SK-N-SH (cell line): ENCODE data around the gene FAM124A. TPM values are rescaled to one million over a fixed set of nuclear protein-coding genes. Genes with fewer than 3 reads are reported as not detected.

ENCODE experiments used
- CTCF ChIA-PET: fragments of 300-600, 350-600 bp; formaldehyde crosslinking; extraction: SDS; loops from one replicate; lab custom pipeline; 2021; lab: Yijun Ruan, JAX
- POLR2A ChIA-PET: fragments of 350-600 bp; sonication (Branson Sonifier 250); formaldehyde crosslinking; extraction: SDS; loops from one replicate; lab custom pipeline; 2020; ENCODE audit warnings: antibody characterized with exemption, inconsistent platforms; lab: Yijun Ruan, JAX
- DNase-seq: peaks from one replicate; pipeline ENCODE4 v3.0.0; 2012
- H2AFZ ChIP-seq: fragments of 200-600 bp; sonication (generic); 2 replicates; pipeline ENCODE4 v1.8.1; 2016; ENCODE audit warnings: antibody characterized with exemption, mild to moderate bottlenecking, low read depth
- H3F3A ChIP-seq: fragments of 200-600 bp; sonication (generic); replicated peaks from 2 replicates; pipeline ENCODE3; 2016; ENCODE audit warnings: antibody characterized with exemption, mild to moderate bottlenecking; ENCODE audit not compliant: insufficient read depth
- H3K27ac ChIP-seq, 2 experiments: fragments of 200-500 bp in 1 of 2; fragments of 200-600 bp in 1 of 2; sonication (Bioruptor generic) in 1 of 2; sonication (generic), shearing (Covaris generic) in 1 of 2; 2 replicates each; pipeline versions ENCODE4 v1.5.1 to v1.6.1; 2014 to 2016; ENCODE audit warnings: low read depth in 2 of 2, inconsistent platforms in 1 of 2, low read length in 1 of 2, mild to moderate bottlenecking in 1 of 2, mixed read lengths in 1 of 2
- H3K27me3 ChIP-seq: fragments of 200-600 bp; sonication (generic), shearing (Covaris generic); 2 replicates; pipeline ENCODE4 v1.6.1; 2016; ENCODE audit warnings: mixed run types; ENCODE audit not compliant: insufficient read depth
- H3K36me3 ChIP-seq, 2 experiments: fragments of 200-500 bp in 1 of 2; fragments of 200-600 bp in 1 of 2; sonication (Bioruptor generic) in 1 of 2; sonication (generic) in 1 of 2; replicated peaks in 1 of 2; 2 replicates each; pipeline versions ENCODE3 to v1.5.1; 2014 to 2016; ENCODE audit warnings: low read length in 1 of 2, mild to moderate bottlenecking in 1 of 2; ENCODE audit not compliant: insufficient read depth in 2 of 2, control insufficient read depth in 1 of 2
- H3K4me1 ChIP-seq, 2 experiments: fragments of 200-500 bp in 1 of 2; fragments of 200-600 bp in 1 of 2; sonication (Bioruptor generic) in 1 of 2; sonication (generic), shearing (Covaris generic) in 1 of 2; 2 replicates each; pipeline versions ENCODE4 v1.5.1 to v1.6.1; 2014 to 2016; ENCODE audit warnings: low read depth in 1 of 2, low read length in 1 of 2, mixed run types in 1 of 2; ENCODE audit not compliant: insufficient read depth in 2 of 2, control insufficient read depth in 1 of 2
- H3K4me2 ChIP-seq: fragments of 200-600 bp; sonication (generic), shearing (Covaris generic); 2 replicates; pipeline ENCODE4 v1.6.1; 2017; ENCODE audit warnings: mixed run types
- H3K4me3 ChIP-seq, 2 experiments: fragments of 200-500 bp in 1 of 2; fragments of 200-600 bp in 1 of 2; sonication (Bioruptor generic) in 1 of 2; sonication (generic), shearing (Covaris generic) in 1 of 2; 2 replicates each; pipeline versions ENCODE4 v1.5.1 to v1.8.1; 2014 to 2016; ENCODE audit warnings: low read depth in 2 of 2, inconsistent platforms in 1 of 2, low read length in 1 of 2, mild to moderate bottlenecking in 1 of 2, mixed read lengths in 1 of 2, moderate library complexity in 1 of 2
- H3K79me2 ChIP-seq: fragments of 200-600 bp; sonication (generic); 2 replicates; pipeline ENCODE4 v1.8.1; 2017; ENCODE audit warnings: mild to moderate bottlenecking; ENCODE audit not compliant: insufficient read depth
- H3K9ac ChIP-seq: fragments of 200-600 bp; sonication (generic); 2 replicates; pipeline ENCODE4 v1.6.1; 2017; ENCODE audit warnings: mixed run types
- H3K9me2 ChIP-seq: fragments of 200-600 bp; sonication (generic); 2 replicates; pipeline ENCODE4 v1.6.1; 2017; ENCODE audit warnings: mixed run types
- H3K9me3 ChIP-seq: fragments of 200-600 bp; sonication (generic); 2 replicates; pipeline ENCODE4 v1.6.1; 2017; ENCODE audit warnings: mixed run types, mild to moderate bottlenecking, moderate library complexity
- H4K20me1 ChIP-seq: fragments of 200-600 bp; sonication (generic); 2 replicates; pipeline ENCODE4 v1.6.1; 2017; ENCODE audit warnings: mild to moderate bottlenecking, mixed run types; ENCODE audit not compliant: insufficient read depth
- ELF1 ChIP-seq: IDR thresholded peaks from 2 replicates; pipeline ENCODE4 v1.4.0; 2012
- EP300 ChIP-seq, 2 experiments: IDR thresholded peaks; 2 replicates each; pipeline versions ENCODE4 v1.4.0 to v1.6.1; 2012; ENCODE audit warnings: borderline replicate concordance in 1 of 2, low read depth in 1 of 2, low read length in 1 of 2
- GATA2 ChIP-seq: sonication (generic); formaldehyde crosslinking; IDR thresholded peaks from 2 replicates; pipeline ENCODE4 v1.5.0; 2020; ENCODE audit warnings: mild to moderate bottlenecking, missing genetic modification reagents
- MXI1 ChIP-seq: IDR thresholded peaks from 2 replicates; pipeline ENCODE4 v1.6.1; 2012; ENCODE audit warnings: mild to moderate bottlenecking, low read depth, low read length, improper control_type of control experiment
- POLR2AphosphoS5 ChIP-seq: IDR thresholded peaks from 2 replicates; pipeline ENCODE4 v1.6.1; 2012; ENCODE audit warnings: low read depth, low read length
- RXRA ChIP-seq: IDR thresholded peaks from 2 replicates; pipeline ENCODE4 v1.4.0; 2012; ENCODE audit warnings: low read depth, mild to moderate bottlenecking, borderline replicate concordance
- SIN3A ChIP-seq: IDR thresholded peaks from 2 replicates; pipeline ENCODE4 v1.6.1; 2012; ENCODE audit warnings: low read depth, mild to moderate bottlenecking, low read length, moderate library complexity, borderline replicate concordance
- SMC3 ChIP-seq: IDR thresholded peaks from 2 replicates; pipeline ENCODE4 v1.6.1; 2012; ENCODE audit warnings: low read depth, low read length, improper control_type of control experiment
- TEAD4 ChIP-seq: IDR thresholded peaks from 2 replicates; pipeline ENCODE4 v1.4.0; 2012; ENCODE audit warnings: mild to moderate bottlenecking, borderline replicate concordance; ENCODE audit not compliant: insufficient read depth
- YY1 ChIP-seq: IDR thresholded peaks from 2 replicates; pipeline ENCODE4 v1.4.0; 2012; ENCODE audit warnings: low read depth, mild to moderate bottlenecking
- WGBS: methylation state at CpG from one replicate; pipeline ENCODE4 v1.1.6; 2017; ENCODE audit warnings: low lambda C conversion rate; 5-methylcytosine and 5-hydroxymethylcytosine counted together
- polyA plus RNA-seq, 3 experiments: library from polyadenylated mRNA; depleted of rRNA; stranded (reverse); fragments of >200 nt; gene quantifications; 2 replicates each; pipeline ENCODE4 v1.2.3, GENCODE V29; 2012
- TF ChIP-seq, protein P1 (sequence below): IDR thresholded peaks from 2 replicates; pipeline ENCODE4 v1.4.0; 2012; ENCODE audit warnings: low read depth
- TF ChIP-seq, protein P2 (sequence below): IDR thresholded peaks from 2 replicates; pipeline ENCODE4; 2012
- TF ChIP-seq, protein P3 (sequence below): IDR thresholded peaks from 2 replicates; pipeline ENCODE4 v1.6.1; 2012; ENCODE audit warnings: mild to moderate bottlenecking, low read depth, low read length, moderate library complexity
- TF ChIP-seq, protein P4 (sequence below): IDR thresholded peaks from 2 replicates; pipeline ENCODE4 v1.4.0; 2012; ENCODE audit warnings: low read depth, borderline replicate concordance

FAM124A gene
- polyA plus RNA-seq, 1 of the 3 experiments (the other 2 are of a cell fraction), result 1.5 TPM

DNA sequence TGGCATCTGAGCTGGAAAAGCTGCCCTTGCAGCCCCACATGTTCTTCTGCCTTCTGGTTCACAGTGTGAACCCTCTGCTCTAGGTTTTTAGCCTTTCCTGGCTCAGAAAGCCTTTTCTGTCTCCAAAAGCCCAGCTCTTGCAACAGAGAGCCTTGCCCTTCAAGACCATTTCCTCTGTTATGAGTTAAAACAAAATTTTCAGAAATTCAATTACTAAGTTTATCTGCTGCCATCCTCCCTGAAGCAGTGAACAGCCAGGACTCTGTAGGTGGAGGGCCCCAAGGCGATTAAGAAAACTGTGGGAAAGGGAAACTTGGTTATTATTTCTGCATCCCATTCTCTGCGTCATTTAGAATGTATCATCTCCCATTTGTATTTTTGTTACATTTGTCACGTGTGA is 18.8 kb downstream of the FAM124A start:
- H3K9ac ChIP-seq, result no peak overlapping the region
- no peak overlapping the region for H3K27ac ChIP-seq
- peaks cover 4% of the 10 kb centered on the region for H3F3A ChIP-seq
- H3K4me2 ChIP-seq, result no peak overlapping the region
- H3K9me3 ChIP-seq, result no peaks in the 10 kb centered on the region
- peaks cover 0 to 21% of the 10 kb centered on the region in 2 experiments; a peak in 2 of 4 replicates for H3K4me1 ChIP-seq
- no peak overlapping the region for H2AFZ ChIP-seq
- H3K9me2 ChIP-seq, result no peaks in the 10 kb centered on the region
- CTCF ChIA-PET, result interaction anchor here (1.3 to 3.4 kb wide), 4 partner anchors 9 to 46 kb away, joined by 3 to 13 read pairs (median 6); no protein-coding TSS in a partner anchor
- no peak for TF ChIP-seq POLR2AphosphoS5
- TF ChIP-seq EP300 (IDR thresholded peaks at IDR 0.05; ENCODE audit: borderline replicate concordance in 1 of 2, low read depth in 1 of 2, low read length in 1 of 2), result peak in 1 of 2 experiments; percentile 30; a peak in 1 of 4 replicates
- no peaks in the 10 kb centered on the region for H3K79me2 ChIP-seq
- no peaks in the 10 kb centered on the region for H3K27me3 ChIP-seq
- POLR2A ChIA-PET, result no interaction called here
- H3K4me3 ChIP-seq, result no peak overlapping the region
- H3K36me3 ChIP-seq, result no peaks in the 10 kb centered on the region
- no peaks in the 10 kb centered on the region for H4K20me1 ChIP-seq
- DNase-seq, result no peak
- 85% methylated on average over 3 of the region's 3 CpGs for WGBS

DNA sequence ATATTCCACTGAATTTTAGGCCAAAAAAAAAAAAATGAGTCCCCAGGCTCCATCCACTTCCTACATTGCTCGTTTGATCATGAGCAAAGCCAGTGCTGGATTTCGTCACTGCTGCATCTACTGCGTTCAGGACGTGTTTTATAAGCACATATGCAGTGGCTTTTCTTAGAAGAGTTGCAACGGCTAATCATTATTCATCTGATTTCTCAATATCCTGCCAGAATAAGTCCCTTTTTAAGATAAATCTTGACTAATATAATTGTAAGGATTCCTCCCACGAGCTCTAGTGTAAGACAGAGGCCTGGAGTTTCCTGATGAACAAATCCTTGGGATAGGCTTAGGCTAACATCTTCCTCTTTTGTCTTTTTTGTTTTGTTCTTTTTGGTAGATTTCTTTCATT is 19.5 kb downstream of the FAM124A start:
- POLR2A ChIA-PET, result no interaction called here
- no peak for DNase-seq
- H4K20me1 ChIP-seq, result no peaks in the 10 kb centered on the region
- CTCF ChIA-PET, result interaction anchor here (1.3 to 1.9 kb wide), 2 partner anchors 8 to 45 kb away, joined by 3 to 7 read pairs; no protein-coding TSS in a partner anchor
- peaks cover 4% of the 10 kb centered on the region for H3F3A ChIP-seq
- H3K79me2 ChIP-seq, result no peaks in the 10 kb centered on the region
- no peak overlapping the region for H3K4me3 ChIP-seq
- H3K27ac ChIP-seq, result no peak overlapping the region
- H3K27me3 ChIP-seq, result no peaks in the 10 kb centered on the region
- no peaks in the 10 kb centered on the region for H3K9me3 ChIP-seq
- no peaks in the 10 kb centered on the region for H3K9me2 ChIP-seq
- H3K36me3 ChIP-seq, result no peaks in the 10 kb centered on the region
- TF ChIP-seq TEAD4, result no peak
- TF ChIP-seq, protein P1, sequence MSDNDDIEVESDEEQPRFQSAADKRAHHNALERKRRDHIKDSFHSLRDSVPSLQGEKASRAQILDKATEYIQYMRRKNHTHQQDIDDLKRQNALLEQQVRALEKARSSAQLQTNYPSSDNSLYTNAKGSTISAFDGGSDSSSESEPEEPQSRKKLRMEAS, result no peak
- TF ChIP-seq SIN3A, result no peak
- TF ChIP-seq ELF1, result no peak
- no peak for TF ChIP-seq SMC3
- TF ChIP-seq, protein P2, sequence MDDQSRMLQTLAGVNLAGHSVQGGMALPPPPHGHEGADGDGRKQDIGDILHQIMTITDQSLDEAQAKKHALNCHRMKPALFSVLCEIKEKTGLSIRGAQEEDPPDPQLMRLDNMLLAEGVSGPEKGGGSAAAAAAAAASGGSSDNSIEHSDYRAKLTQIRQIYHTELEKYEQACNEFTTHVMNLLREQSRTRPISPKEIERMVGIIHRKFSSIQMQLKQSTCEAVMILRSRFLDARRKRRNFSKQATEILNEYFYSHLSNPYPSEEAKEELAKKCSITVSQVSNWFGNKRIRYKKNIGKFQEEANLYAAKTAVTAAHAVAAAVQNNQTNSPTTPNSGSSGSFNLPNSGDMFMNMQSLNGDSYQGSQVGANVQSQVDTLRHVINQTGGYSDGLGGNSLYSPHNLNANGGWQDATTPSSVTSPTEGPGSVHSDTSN, result no peak
- H3K4me2 ChIP-seq, result no peak overlapping the region
- no peak overlapping the region for H2AFZ ChIP-seq
- H3K4me1 ChIP-seq, result peaks cover 0 to 28% of the 10 kb centered on the region in 2 experiments; a peak in 2 of 4 replicates
- H3K9ac ChIP-seq, result no peak overlapping the region
- 61% methylated on average over 6 of the region's 6 CpGs for WGBS

DNA sequence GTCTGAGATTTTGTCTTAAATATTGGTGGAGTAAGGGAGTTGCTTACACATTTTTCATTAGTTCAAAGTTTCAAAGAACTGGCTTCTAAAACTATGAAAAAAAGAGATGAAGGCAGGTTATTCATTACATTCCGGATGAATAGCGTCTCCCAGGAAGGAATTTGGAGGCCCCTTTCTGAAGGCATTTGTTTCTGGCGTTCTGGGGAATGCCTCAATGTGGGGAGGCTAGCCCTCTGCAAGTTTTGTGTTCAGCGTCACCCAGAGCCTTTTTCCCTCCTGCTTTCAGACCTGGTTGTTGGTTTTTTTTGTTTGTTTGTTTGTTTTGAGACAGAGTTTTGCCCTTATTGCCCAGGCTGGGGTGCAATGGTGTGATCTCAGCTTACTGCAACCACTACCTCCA is 21.0 kb downstream of the FAM124A start:
- no peaks in the 10 kb centered on the region for H3K79me2 ChIP-seq
- H3K4me1 ChIP-seq, result peaks cover 0 to 37% of the 10 kb centered on the region in 2 experiments; a peak in 2 of 4 replicates
- CTCF ChIA-PET, result interaction anchor here (6.2 kb wide), 1 partner anchor 43 kb away, joined by 31 read pairs; no protein-coding TSS in a partner anchor
- H3K9me3 ChIP-seq, result no peaks in the 10 kb centered on the region
- peaks cover 4% of the 10 kb centered on the region for H3F3A ChIP-seq
- no peak for DNase-seq
- no peak overlapping the region for H3K4me3 ChIP-seq
- no peak overlapping the region for H3K9ac ChIP-seq
- H2AFZ ChIP-seq, result no peak overlapping the region
- no peak overlapping the region for H3K4me2 ChIP-seq
- H3K9me2 ChIP-seq, result no peaks in the 10 kb centered on the region
- no peaks in the 10 kb centered on the region for H3K27me3 ChIP-seq
- no peak overlapping the region for H3K27ac ChIP-seq
- no peaks in the 10 kb centered on the region for H3K36me3 ChIP-seq
- POLR2A ChIA-PET, result interaction anchor here (0.6 kb wide), 1 partner anchor 10 kb away, joined by 4 read pairs; no protein-coding TSS in a partner anchor
- WGBS, result 94% methylated on average over 4 of the region's 4 CpGs
- no peaks in the 10 kb centered on the region for H4K20me1 ChIP-seq
- TF ChIP-seq RXRA, result no peak
- TF ChIP-seq, protein P3, sequence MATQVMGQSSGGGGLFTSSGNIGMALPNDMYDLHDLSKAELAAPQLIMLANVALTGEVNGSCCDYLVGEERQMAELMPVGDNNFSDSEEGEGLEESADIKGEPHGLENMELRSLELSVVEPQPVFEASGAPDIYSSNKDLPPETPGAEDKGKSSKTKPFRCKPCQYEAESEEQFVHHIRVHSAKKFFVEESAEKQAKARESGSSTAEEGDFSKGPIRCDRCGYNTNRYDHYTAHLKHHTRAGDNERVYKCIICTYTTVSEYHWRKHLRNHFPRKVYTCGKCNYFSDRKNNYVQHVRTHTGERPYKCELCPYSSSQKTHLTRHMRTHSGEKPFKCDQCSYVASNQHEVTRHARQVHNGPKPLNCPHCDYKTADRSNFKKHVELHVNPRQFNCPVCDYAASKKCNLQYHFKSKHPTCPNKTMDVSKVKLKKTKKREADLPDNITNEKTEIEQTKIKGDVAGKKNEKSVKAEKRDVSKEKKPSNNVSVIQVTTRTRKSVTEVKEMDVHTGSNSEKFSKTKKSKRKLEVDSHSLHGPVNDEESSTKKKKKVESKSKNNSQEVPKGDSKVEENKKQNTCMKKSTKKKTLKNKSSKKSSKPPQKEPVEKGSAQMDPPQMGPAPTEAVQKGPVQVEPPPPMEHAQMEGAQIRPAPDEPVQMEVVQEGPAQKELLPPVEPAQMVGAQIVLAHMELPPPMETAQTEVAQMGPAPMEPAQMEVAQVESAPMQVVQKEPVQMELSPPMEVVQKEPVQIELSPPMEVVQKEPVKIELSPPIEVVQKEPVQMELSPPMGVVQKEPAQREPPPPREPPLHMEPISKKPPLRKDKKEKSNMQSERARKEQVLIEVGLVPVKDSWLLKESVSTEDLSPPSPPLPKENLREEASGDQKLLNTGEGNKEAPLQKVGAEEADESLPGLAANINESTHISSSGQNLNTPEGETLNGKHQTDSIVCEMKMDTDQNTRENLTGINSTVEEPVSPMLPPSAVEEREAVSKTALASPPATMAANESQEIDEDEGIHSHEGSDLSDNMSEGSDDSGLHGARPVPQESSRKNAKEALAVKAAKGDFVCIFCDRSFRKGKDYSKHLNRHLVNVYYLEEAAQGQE, result no peak
- TF ChIP-seq ELF1, result no peak
- TF ChIP-seq EP300 (IDR thresholded peaks at IDR 0.05; ENCODE audit: borderline replicate concordance in 1 of 2, low read depth in 1 of 2, low read length in 1 of 2), result no peak
- TF ChIP-seq, protein P2, result no peak
- no peak for TF ChIP-seq YY1
- TF ChIP-seq, protein P4, sequence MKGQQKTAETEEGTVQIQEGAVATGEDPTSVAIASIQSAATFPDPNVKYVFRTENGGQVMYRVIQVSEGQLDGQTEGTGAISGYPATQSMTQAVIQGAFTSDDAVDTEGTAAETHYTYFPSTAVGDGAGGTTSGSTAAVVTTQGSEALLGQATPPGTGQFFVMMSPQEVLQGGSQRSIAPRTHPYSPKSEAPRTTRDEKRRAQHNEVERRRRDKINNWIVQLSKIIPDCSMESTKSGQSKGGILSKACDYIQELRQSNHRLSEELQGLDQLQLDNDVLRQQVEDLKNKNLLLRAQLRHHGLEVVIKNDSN, result no peak
- TF ChIP-seq MXI1, result no peak
- TF ChIP-seq GATA2, result no peak
